Urinary bladder (tissue), 4 donors: Measurements from ENCODE around the gene PELI2. TPM values are rescaled to one million over a fixed set of nuclear protein-coding genes. Genes with fewer than 3 reads are reported as not detected.

ENCODE experiments used
- DNase-seq: peaks from one replicate; pipeline ENCODE4 v3.0.0-alpha.2; 2015; ENCODE audit errors: extremely low spot score
- H3K27ac ChIP-seq: one replicate; pipeline ENCODE4 v1.5.1; 2013; ENCODE audit warnings: low read depth, mild to moderate bottlenecking, moderate library complexity
- H3K36me3 ChIP-seq: one replicate; pipeline ENCODE4 v1.6.1; 2013; ENCODE audit warnings: mild to moderate bottlenecking, moderate library complexity; ENCODE audit not compliant: insufficient read depth
- H3K4me1 ChIP-seq: one replicate; pipeline ENCODE4 v1.6.1; 2013; ENCODE audit warnings: mild to moderate bottlenecking, moderate library complexity; ENCODE audit not compliant: insufficient read depth
- H3K4me3 ChIP-seq: one replicate; pipeline ENCODE4 v1.5.1; 2013; ENCODE audit warnings: low read depth, low read length
- WGBS: extraction: QIAGEN DNeasy Blood & Tissue Kit; methylation state at CpG from one replicate; pipeline ENCODE4 v1.1.7; 2013; 5-methylcytosine and 5-hydroxymethylcytosine counted together
- polyA plus RNA-seq: library from polyadenylated mRNA; stranded (reverse); fragments of 200-250 nt; gene quantifications from one replicate; pipeline ENCODE4 v1.2.3, GENCODE V29; 2013
- total RNA-seq: library from RNA; depleted of rRNA; stranded (reverse); fragments of >200 nt; gene quantifications from one replicate; pipeline ENCODE4 v1.2.3, GENCODE V29; 2014
- donor health status: healthy with polysubstance abuse.
- donor health status: healthy.

The PELI2 gene
- total and polyA plus RNA-seq, 2 donors, result 10.6 to 15.9 TPM

- H3K27ac ChIP-seq, result peak overlapping the region; percentile 26
- no peak for DNase-seq
- H3K4me3 ChIP-seq, result no peak overlapping the region
- H3K4me1 ChIP-seq, result no peaks in the 10 kb centered on the region
- H3K36me3 ChIP-seq, result no peaks in the 10 kb centered on the region
- 66% methylated on average over 2 of the region's 2 CpGs for WGBS
Measured at GRCh38 chr14:56289155-56289554, 170.9 kb downstream of the PELI2 start.

- 96% methylated on average over 14 of the region's 14 CpGs for WGBS
- Histone ChIP-seq H3K36me3 (no peaks in the 10 kb centered on the region), H3K27ac (no peak overlapping the region), H3K4me3 (no peak overlapping the region), H3K4me1 (no peaks in the 10 kb centered on the region)
- no peak for DNase-seq
Measured at GRCh38 chr14:56290195-56290594, 172.0 kb downstream of the PELI2 start.

- DNase-seq, result no peak
- Histone ChIP-seq H3K4me1 (no peaks in the 10 kb centered on the region), H3K36me3 (no peaks in the 10 kb centered on the region), H3K27ac (no peak overlapping the region), H3K4me3 (no peak overlapping the region)
- WGBS, result 87% methylated on average over 3 of the region's 3 CpGs
Measured at GRCh38 chr14:56292970-56293369, 174.8 kb downstream of the PELI2 start.

GRCh38 chr14:56293506-56293905 is 175.3 kb downstream of the PELI2 start:
- DNase-seq, result no peak
- 95% methylated on average over 2 of the region's 2 CpGs for WGBS
- Histone ChIP-seq H3K4me1 (no peaks in the 10 kb centered on the region), H3K36me3 (no peaks in the 10 kb centered on the region), H3K27ac (no peak overlapping the region), H3K4me3 (no peak overlapping the region)

GRCh38 chr14:56294128-56294527 is 175.9 kb downstream of the PELI2 start:
- no peak overlapping the region for H3K4me3 ChIP-seq
- no peak for DNase-seq
- H3K27ac ChIP-seq, result no peak overlapping the region
- no peaks in the 10 kb centered on the region for H3K36me3 ChIP-seq
- no peaks in the 10 kb centered on the region for H3K4me1 ChIP-seq
- WGBS, result 92% methylated on average over 5 of the region's 5 CpGs

GRCh38 chr14:56295743-56296142 is 177.5 kb downstream of the PELI2 start:
- 83% methylated on average over 3 of the region's 3 CpGs for WGBS
- Histone ChIP-seq H3K4me3 (no peak overlapping the region), H3K36me3 (no peaks in the 10 kb centered on the region), H3K27ac (no peak overlapping the region), H3K4me1 (no peaks in the 10 kb centered on the region)
- DNase-seq, result peak; percentile 14

GRCh38 chr14:56297449-56297848 is 179.2 kb downstream of the PELI2 start:
- Histone ChIP-seq H3K4me1 (no peaks in the 10 kb centered on the region), H3K36me3 (no peaks in the 10 kb centered on the region), H3K27ac (no peak overlapping the region), H3K4me3 (no peak overlapping the region)
- 98% methylated on average over 5 of the region's 5 CpGs for WGBS
- no peak for DNase-seq

GRCh38 chr14:56299306-56299984 is 181.2 kb downstream of the PELI2 start:
- no peaks in the 10 kb centered on the region for H3K4me1 ChIP-seq
- 82% methylated on average over 9 of the region's 9 CpGs for WGBS
- no peak for DNase-seq
- no peak overlapping the region for H3K4me3 ChIP-seq
- peak overlapping the region; percentile 2 for H3K27ac ChIP-seq
- H3K36me3 ChIP-seq, result no peaks in the 10 kb centered on the region

GRCh38 chr14:56300495-56300894 is 182.3 kb downstream of the PELI2 start:
- no peak overlapping the region for H3K4me3 ChIP-seq
- H3K36me3 ChIP-seq, result no peaks in the 10 kb centered on the region
- no peak for DNase-seq
- H3K4me1 ChIP-seq, result no peaks in the 10 kb centered on the region
- no peak overlapping the region for H3K27ac ChIP-seq
- 95% methylated on average over 4 of the region's 4 CpGs for WGBS

- no peaks in the 10 kb centered on the region for H3K4me1 ChIP-seq
- no peak for DNase-seq
- 96% methylated on average over 4 of the region's 4 CpGs for WGBS
- H3K27ac ChIP-seq, result no peak overlapping the region
- H3K36me3 ChIP-seq, result no peaks in the 10 kb centered on the region
- H3K4me3 ChIP-seq, result no peak overlapping the region
Measured at GRCh38 chr14:56304456-56304855, 186.2 kb downstream of the PELI2 start.

- WGBS, result 83% methylated on average over 4 of the region's 4 CpGs
- no peak for DNase-seq
- no peak overlapping the region for H3K27ac ChIP-seq
- no peaks in the 10 kb centered on the region for H3K4me1 ChIP-seq
- H3K36me3 ChIP-seq, result no peaks in the 10 kb centered on the region
- H3K4me3 ChIP-seq, result no peak overlapping the region
Measured at GRCh38 chr14:56309198-56309597, 191.0 kb downstream of the PELI2 start.

- Histone ChIP-seq H3K36me3 (no peaks in the 10 kb centered on the region), H3K4me1 (no peaks in the 10 kb centered on the region), H3K27ac (no peak overlapping the region), H3K4me3 (no peak overlapping the region)
- DNase-seq, result no peak
- 57% methylated on average over 10 of the region's 10 CpGs for WGBS
Measured at GRCh38 chr14:56310643-56311042, 192.4 kb downstream of the PELI2 start.

- no peak overlapping the region for H3K4me3 ChIP-seq
- H3K4me1 ChIP-seq, result no peaks in the 10 kb centered on the region
- H3K36me3 ChIP-seq, result no peaks in the 10 kb centered on the region
- no peak for DNase-seq
- WGBS, result 89% methylated on average over 3 of the region's 3 CpGs
- H3K27ac ChIP-seq, result no peak overlapping the region
Measured at GRCh38 chr14:56313789-56314188, 195.6 kb downstream of the PELI2 start.

GRCh38 chr14:56318393-56319115 is 200.3 kb downstream of the PELI2 start:
- DNase-seq, result no peak
- H3K4me3 ChIP-seq, result no peak overlapping the region
- WGBS, result 96% methylated on average over 9 of the region's 9 CpGs
- H3K36me3 ChIP-seq, result no peaks in the 10 kb centered on the region
- H3K27ac ChIP-seq, result no peak overlapping the region
- H3K4me1 ChIP-seq, result no peaks in the 10 kb centered on the region
